Activated naive CD4-positive, alpha-beta T cell treated with anti-CD3 and anti-CD28 coated beads, Interleukin-2, amount 50 U/mL, for 72 hours (primary cell): ENCODE results near the gene PRORP. TPM values are rescaled to one million over a fixed set of nuclear protein-coding genes. Genes with fewer than 3 reads are reported as not detected.
A peak's percentile ranks its signal among the peaks of the same experiment; 100 is the strongest.
"Not testable (repeated sequence)": the region's sequence is repeated elsewhere in the genome, so short reads cannot be mapped to it uniquely, and the experiment has no call there.

Source experiments
- ATAC-seq, 2 donors: fragments of 150-1000 bp; cut with Tn5 transposase; 2 replicates each; pipeline ENCODE4 v1.10.0; 2021; ENCODE audit warnings: mild to moderate bottlenecking in 2 of 2, moderate library complexity in 2 of 2
- DNase-seq, 2 donors: peaks; one replicate each; pipeline ENCODE4 v3.0.0; 2021 to 2022; ENCODE audit warnings: low spot score in 2 of 2
- H3K27ac Mint-ChIP-seq, 2 donors: one replicate each; pipeline ENCODE4 v1.8.0; 2022; ENCODE audit warnings: mild to moderate bottlenecking in 2 of 2, mixed read lengths in 2 of 2
- H3K36me3 Mint-ChIP-seq, 2 donors: one replicate each; pipeline ENCODE4 v1.8.0; 2022; ENCODE audit warnings: mixed read lengths in 2 of 2
- H3K9me3 Mint-ChIP-seq, 2 donors: one replicate each; pipeline ENCODE4 v1.8.0; 2022; ENCODE audit warnings: mixed read lengths in 2 of 2
- total RNA-seq, 2 donors: library from RNA; stranded (reverse); gene quantifications; one replicate each; pipeline ENCODE4 v1.2.3, GENCODE V29; 2022

Gene PRORP
- total RNA-seq, 2 donors from 2014 or later, result 49.3 to 51.9 TPM

DNA sequence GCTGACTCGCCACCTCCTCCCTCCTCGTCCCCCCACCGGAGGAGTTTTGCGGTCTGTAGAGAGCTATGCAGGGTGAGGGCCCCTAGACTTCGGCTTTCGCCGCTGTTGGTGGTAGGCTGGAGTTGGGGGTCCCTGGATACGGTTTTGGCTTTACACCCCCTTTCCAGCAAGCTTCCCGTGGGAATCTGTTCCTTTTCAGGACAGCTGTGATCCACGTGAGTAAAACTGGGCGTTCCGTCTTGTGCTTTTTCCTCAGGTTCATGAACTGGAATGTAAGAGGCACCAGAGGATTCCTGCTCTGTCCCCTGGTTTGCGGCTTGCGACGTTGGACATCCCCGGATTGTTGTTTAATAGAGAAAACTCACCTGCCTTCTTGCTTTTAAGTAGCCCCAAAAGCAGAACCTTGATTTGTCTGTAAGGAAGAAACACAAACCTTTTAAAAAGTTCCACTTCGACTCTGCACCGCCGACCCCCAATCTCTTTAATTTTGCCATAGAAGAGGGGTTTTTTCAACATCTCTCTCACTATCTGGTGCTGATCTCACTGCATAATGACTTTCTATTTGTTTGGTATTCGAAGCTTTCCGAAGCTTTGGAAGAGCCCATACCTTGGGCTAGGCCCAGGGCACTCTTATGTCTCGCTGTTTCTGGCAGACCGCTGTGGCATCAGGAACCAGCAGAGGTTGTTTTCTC, 490 bp downstream of the PRORP start:
- peak overlapping the region; percentile 99 for H3K27ac Mint-ChIP-seq
- DNase-seq, result no peak
- ATAC-seq, result no peak
- H3K36me3 Mint-ChIP-seq, result peaks cover 28 to 54% of the 10 kb centered on the region in 2 donors
- H3K9me3 Mint-ChIP-seq, result no peaks in the 10 kb centered on the region

DNA sequence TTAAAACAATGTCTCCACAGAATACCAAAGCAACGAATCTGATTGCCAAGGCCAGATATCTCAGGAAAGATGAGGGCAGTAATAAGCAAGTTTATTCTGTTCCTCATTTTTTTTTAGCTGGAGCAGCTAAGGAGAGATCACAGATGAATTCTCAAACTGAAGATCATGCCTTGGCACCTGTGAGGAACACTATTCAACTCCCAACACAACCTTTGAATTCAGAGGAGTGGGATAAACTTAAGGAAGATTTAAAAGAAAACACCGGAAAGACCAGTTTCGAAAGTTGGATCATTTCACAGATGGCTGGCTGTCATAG, 994 bp downstream of the PRORP start:
- ATAC-seq, result no peak
- Mint-ChIP-seq H3K36me3 (peaks cover 33 to 59% of the 10 kb centered on the region in 2 donors), H3K27ac (peak overlapping the region; percentile 99), H3K9me3 (no peaks in the 10 kb centered on the region)
- DNase-seq, result no peak

DNA sequence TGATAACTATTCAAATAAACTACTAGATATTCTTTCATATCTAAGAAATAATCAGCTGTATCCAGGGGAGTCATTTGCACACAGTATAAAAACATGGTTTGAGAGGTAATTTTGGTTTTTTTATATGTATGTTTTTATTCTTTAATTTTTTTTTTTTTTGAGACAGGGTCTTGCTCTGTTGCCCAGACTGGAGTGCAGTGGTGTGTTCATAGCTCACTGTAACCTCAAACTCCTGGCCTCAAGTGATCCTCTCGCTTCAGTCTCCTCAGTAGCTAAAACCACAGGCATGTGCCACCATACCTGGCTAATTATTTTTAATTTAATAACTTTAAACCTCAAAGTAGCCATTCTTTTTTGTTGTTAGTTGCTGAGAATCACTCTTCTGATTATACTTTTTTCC, 1.8 kb downstream of the PRORP start:
- DNase-seq, result no peak
- H3K9me3 Mint-ChIP-seq, result no peaks in the 10 kb centered on the region
- H3K27ac Mint-ChIP-seq, result peak overlapping the region in 1 of 2 donors; percentile 99
- no peak for ATAC-seq
- peaks cover 40 to 62% of the 10 kb centered on the region in 2 donors for H3K36me3 Mint-ChIP-seq

DNA sequence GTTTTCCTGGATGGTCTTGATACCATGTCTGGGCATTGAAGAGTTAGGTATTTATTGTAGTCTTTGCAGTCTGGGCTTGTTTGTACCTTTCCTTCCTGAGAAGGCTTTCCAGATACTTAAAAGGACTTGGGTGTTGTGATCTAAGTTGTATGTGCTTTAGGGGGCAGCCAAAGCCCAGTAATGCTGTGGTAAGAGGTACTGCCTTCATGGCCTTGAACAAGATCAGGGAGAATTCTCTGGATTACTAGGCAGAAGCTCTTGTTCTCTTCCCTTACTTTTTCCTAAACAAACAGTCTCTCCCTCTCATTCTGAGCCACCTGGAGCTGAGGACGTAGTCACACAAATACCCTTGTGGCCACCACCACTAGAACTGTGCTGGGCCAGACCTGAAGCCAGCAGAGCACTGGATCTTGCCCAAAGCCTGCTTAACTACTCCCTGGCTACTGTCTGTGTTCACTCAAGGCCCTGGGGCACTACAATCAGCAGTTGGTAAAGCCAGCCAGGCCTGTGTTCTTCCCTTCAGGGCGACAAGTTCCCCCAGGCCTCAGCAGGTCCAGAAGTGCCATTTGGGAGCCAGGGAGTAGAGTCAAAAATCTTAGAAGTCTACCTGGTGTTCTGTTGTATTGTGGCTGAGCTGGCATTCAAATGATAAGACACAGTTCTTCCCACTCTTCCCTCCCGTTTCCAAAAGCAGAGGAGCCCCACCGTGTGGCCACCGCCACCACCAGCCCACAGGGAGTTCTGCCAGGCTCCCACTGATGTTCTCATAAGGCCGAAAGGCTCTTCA, 11.4 kb downstream of the PRORP start:
- peak overlapping the region; percentile 77 to 91 for H3K27ac Mint-ChIP-seq
- DNase-seq (no peak), ATAC-seq (no peak)
- peaks cover 6 to 51% of the 10 kb centered on the region in 2 donors for H3K36me3 Mint-ChIP-seq
- no peaks in the 10 kb centered on the region for H3K9me3 Mint-ChIP-seq

DNA sequence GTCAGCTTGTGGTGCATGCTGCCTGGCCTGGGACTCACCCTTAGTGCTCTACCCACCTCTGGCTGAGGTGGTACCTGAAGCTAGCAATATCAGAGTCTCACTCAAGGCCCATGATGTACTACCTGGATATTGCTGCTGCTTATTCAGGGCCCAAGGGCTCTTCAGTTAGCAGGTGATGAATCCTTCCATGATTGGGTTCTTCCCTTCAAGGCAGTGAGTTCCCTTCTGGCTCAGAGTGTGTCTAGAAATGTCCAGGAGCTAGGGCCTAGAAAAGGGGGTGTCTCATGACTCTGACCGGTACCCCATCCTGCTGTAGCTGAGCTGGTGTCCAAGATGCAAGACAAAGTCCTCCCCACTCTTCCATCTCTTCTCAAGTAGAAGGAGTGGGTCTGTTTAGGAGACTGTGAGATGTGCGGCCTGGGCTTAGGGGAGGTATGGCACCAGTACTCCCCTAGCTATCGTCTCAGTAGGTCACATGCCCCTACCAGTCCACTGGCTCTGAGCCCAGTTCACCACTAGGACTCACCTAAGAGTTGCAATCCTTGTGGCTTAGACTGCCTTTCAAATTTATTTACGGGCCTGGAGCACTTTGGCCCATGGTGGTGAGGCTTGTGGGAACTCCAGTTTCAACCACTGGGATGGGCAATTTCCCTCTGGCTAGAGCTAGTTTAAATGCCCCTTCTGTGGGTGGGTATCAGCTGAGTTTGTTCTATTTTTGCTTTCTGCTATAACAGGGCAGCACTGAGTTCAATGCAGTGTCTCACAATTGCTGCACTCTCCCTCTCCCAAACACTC, 12.2 kb downstream of the PRORP start:
- peak overlapping the region; percentile 77 to 91 for H3K27ac Mint-ChIP-seq
- H3K9me3 Mint-ChIP-seq, result no peaks in the 10 kb centered on the region
- peaks cover 6 to 43% of the 10 kb centered on the region in 2 donors for H3K36me3 Mint-ChIP-seq

DNA sequence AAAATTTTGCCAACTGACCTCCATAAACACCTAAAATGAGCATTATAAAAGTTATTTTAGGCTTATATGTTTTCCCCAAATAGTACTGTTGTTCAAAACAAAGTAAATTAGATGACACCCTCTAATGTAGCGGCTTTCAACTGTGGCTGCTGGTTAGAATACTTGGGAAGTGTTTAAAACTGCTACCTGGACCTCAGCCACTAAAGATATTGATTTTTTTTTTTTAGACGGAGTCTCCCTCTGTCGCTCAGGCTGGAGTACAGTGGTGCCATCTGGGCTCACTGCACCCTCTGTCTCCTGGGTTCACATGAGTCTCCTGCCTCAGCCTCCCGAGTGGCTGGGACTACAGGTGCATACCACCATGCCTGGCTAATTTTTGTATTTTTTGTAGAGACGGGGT, 16.2 kb downstream of the PRORP start:
- H3K9me3 Mint-ChIP-seq, result no peaks in the 10 kb centered on the region
- no peak for ATAC-seq
- peaks cover under 1 to 17% of the 10 kb centered on the region in 2 donors for H3K36me3 Mint-ChIP-seq
- no peak overlapping the region for H3K27ac Mint-ChIP-seq
- DNase-seq, result no peak

More for the DNA sequence above, 12.2 kb downstream of the PRORP start:
- ATAC-seq (no peak), DNase-seq (no peak)

DNA sequence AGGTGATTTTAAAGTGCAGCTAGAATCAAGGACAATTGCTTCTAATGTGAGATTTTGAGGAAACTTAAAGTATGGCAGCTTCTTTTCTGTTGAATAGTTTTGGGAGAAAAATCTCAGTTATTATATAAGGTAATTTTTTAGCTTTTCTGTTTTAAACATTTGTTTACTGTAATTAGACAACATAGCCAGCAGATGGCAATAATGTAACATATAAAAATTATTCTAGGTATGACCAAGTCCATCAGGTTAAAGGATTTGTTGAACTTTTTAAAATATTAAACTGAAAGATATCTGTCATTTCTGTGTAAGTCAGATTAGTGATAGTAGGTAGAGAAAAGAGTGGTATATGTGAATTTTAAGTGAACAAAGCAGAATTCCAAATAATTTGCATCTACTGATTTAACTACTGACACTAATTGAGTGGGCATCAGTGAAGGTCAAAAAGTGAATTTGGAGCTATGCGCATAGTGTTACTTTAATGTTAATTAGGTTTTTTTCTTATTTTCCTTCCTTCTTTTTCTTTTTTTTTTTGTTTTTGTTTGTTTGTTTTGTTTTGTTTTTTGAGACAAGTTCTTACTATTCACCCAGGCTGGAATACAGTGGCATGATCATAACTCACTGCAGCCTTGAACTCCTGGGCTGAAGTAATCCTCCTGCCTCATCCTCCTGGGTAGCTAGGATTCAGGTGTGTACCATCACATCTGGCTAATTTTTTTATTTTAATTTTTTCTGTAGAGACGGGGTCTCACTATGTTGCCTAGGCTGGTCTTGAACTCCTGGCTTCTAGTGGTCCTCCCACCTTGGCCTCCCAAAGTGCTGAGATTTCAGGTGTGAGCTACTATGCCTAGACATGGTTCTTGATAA, 18.6 kb downstream of the PRORP start:
- Mint-ChIP-seq H3K36me3 (peaks cover 0 to 2% of the 10 kb centered on the region in 2 donors), H3K27ac (no peak overlapping the region), H3K9me3 (no peaks in the 10 kb centered on the region)
- no peak for ATAC-seq
- no peak for DNase-seq

DNA sequence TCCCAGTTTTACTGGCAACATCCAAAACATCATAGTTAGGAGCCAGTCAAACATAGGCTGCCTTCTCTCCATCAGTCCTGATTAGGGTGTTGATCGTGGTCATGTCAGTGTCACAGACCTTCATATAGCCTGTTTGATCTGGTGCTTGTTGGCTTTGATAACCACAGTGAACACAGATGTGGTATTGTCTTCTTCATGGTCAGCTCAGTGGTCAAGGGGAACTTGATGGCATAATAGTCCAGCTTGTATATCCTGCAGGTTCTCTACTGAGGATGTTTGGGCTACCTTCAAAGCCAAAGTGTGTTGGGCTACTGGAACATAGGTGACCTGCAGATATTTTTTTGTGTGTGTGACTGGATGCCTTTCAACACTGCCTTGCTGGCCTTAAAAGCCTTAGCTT, 21.7 kb downstream of the PRORP start:
- DNase-seq (no peak), ATAC-seq (no peak)
- Mint-ChIP-seq H3K36me3 (peaks cover 0 to 7% of the 10 kb centered on the region in 2 donors), H3K27ac (no peak overlapping the region), H3K9me3 (no peaks in the 10 kb centered on the region)

DNA sequence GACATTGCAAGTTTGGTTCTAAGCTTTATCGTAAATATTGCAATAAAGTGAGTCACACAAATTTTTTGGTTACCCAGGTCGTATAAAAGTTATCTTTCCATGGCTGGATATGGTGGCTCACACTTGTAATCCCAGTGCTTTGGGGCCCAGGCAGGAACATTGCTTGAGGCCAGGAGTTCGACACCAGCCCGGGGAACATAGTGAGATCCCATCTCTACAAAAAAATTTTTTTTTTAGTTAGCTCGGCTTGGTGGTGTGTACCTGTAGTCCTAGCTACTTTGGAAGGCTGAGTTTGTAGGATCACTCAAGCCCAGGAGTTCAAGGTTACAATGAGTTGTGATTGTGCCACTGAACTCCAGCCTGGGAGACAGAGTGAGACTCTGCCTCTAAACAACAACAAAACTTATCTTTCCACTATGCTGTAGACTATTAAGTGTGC, 24.4 kb downstream of the PRORP start:
- DNase-seq, result no peak
- no peaks in the 10 kb centered on the region for H3K9me3 Mint-ChIP-seq
- no peak overlapping the region for H3K27ac Mint-ChIP-seq
- no peak for ATAC-seq
- H3K36me3 Mint-ChIP-seq, result peaks cover 0 to 17% of the 10 kb centered on the region in 2 donors

DNA sequence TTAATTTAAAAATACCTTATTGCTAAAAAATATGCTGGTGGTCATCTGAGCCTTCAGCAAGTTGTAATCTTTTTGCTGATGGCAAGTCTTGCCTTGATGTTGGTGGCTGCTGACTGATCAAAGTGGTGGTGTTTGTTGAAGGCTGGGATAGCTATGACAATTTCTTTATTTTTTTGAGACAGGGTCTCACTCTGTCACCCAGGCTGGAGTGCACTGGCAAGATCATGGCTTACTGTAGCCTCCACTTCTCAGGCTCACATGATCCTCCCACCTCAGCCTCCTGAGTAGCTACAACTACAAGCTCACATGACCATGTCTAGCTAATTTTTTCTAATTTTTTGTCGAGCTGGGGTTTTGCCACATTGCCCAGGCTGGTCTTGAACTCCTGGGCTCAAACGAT, 24.8 kb downstream of the PRORP start:
- Mint-ChIP-seq H3K36me3 (peaks cover 0 to 17% of the 10 kb centered on the region in 2 donors), H3K9me3 (no peaks in the 10 kb centered on the region)
- no peak for ATAC-seq

DNA sequence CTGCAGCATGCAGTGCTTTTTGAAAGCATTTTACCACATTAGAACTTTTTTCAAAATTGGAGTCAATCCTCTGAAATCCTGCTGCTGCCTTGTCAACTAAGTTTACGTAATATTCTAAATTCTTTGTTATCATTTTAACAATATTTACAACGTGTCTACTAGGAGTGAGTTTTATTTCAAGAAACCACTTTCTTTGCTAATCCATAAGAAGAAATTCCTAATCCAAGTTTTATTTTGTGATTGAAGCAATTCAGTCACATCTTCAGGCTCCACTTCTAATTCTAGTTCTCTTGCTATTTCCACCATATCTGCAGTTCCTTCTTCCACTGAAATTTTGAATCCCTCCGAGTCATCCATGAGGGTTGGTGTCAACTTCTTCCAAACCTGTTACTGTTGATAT, 25.4 kb downstream of the PRORP start:
- Mint-ChIP-seq H3K36me3 (peaks cover 0 to 17% of the 10 kb centered on the region in 2 donors), H3K27ac (no peak overlapping the region), H3K9me3 (no peaks in the 10 kb centered on the region)
- ATAC-seq (no peak), DNase-seq (no peak)

More for the DNA sequence above, 24.8 kb downstream of the PRORP start:
- H3K27ac Mint-ChIP-seq, result no peak overlapping the region
- DNase-seq, result no peak

DNA sequence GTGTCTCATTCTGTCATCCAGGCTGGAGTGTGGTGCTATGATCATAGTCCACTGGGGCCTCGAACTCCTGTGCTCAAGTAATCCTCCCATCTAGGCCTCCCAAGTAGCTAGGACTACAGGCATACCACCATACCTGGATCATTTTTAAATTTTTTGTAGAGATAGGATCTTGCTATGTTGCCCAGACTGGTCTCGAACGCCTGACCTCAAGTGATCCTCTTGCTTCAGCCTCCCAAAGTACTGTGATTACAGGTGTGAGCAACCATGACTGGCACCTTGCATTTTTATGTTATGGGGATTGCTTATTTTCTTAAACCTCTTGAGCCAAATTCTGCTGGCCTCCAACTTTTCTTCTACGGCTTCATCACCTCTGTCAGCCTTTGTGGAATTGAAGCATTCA, 26.9 kb downstream of the PRORP start:
- no peaks in the 10 kb centered on the region for H3K9me3 Mint-ChIP-seq
- H3K36me3 Mint-ChIP-seq, result peaks cover 0 to 23% of the 10 kb centered on the region in 2 donors
- DNase-seq (no peak), ATAC-seq (no peak)
- peak overlapping the region in 1 of 2 donors; percentile 40 for H3K27ac Mint-ChIP-seq

DNA sequence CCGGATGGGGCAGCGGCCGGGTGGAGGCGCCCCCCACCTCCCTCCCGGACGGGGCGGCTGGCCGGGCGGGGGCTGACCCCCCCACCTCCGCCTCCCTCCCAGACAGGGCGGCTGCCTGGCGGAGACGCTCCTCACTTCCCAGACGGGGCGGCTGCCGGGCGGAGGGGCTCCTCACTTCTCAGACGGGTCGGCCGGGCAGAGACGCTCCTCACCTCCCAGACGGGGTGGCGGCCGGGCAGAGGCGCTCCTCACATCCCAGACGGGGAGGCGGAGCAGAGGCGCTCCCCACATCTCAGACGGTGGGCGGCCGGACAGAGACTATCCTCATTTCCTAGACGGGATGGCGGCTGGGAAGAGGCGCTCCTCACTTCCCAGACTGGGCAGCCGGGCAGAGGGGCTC, 30.2 kb downstream of the PRORP start:
- H3K36me3 Mint-ChIP-seq, result peaks cover 0 to 23% of the 10 kb centered on the region in 2 donors
- not testable (repeated sequence) for ATAC-seq, H3K9me3 Mint-ChIP-seq, H3K27ac Mint-ChIP-seq, DNase-seq

DNA sequence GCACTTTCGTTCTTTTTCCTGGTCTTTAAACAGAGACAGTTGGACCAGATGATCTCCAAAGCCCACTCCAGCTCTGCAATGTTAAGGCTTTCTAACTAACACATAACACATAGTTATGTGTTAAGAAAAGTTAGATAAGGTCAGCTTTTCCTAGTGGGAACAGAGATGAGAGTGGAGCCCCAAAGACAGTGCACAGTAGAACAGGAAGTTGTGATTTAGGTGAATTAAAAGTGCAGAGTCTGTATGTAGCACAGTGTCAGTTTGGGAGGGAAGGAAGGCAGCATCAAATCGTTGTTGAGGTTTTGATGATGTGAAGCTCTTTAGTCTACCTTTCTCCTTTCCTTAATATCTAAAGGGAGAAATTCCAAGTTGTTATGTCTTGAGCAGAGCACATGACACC, 31.7 kb downstream of the PRORP start:
- Mint-ChIP-seq H3K36me3 (peaks cover 3 to 20% of the 10 kb centered on the region in 2 donors), H3K27ac (no peak overlapping the region), H3K9me3 (no peaks in the 10 kb centered on the region)
- ATAC-seq, result no peak
- DNase-seq, result no peak

DNA sequence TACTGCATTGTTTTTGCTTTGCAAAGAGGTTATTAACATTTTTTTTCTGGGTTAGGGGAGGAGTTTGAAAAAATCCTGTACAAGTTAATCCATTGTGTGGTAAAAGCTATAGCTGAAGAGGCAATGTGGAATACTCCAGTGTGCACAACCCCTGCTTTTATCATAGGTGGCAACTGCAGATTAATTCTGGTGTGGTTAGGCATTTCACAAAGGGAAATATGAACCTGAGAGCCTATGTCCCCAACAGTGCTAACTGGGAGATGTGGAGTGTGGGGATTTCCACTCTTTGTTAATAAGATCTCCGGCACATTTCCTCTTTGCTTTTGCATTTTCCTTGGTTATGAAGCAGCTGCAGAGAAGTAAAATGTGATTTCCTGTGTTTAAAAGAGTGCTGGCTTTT, 33.6 kb downstream of the PRORP start:
- DNase-seq (no peak), ATAC-seq (peak in 1 of 2 donors; percentile 16)
- Mint-ChIP-seq H3K36me3 (peaks cover 8 to 24% of the 10 kb centered on the region in 2 donors), H3K9me3 (no peaks in the 10 kb centered on the region), H3K27ac (no peak overlapping the region)

DNA sequence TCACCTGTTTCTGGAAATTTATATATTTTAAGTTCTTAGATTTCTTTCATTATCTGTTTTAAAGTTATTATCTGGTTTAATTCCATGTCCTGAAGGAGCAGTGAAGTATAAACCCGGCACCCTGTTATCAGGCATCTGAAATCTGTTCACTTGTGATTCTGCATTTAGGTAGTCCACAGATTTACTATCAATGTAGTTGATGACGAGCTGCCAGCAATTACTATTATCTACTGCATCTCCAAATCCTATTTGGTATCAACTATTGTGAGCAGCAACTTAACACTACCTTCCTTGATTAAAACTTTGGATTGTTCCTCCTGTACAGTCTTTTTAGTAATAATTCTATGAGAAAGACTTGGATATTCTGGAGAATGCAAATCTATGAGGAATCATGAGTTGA, 36.1 kb downstream of the PRORP start:
- no peak for ATAC-seq
- Mint-ChIP-seq H3K36me3 (peaks cover 8 to 17% of the 10 kb centered on the region in 2 donors), H3K27ac (no peak overlapping the region), H3K9me3 (no peaks in the 10 kb centered on the region)
- DNase-seq, result no peak
